H1 (cell line): ENCODE results near the gene SOHLH2. TPM values are rescaled to one million over a fixed set of nuclear protein-coding genes. Genes with fewer than 3 reads are reported as not detected.

Experiments used
- CTCF ChIA-PET: fragments of 300-600 bp; sonication (Branson Sonifier 250); formaldehyde crosslinking; loops from one replicate; lab custom pipeline; 2021; ENCODE audit not compliant: partially characterized antibody; lab: Charles Lee
- POLR2A ChIA-PET: fragments of 300-600 bp; sonication (Branson Sonifier 250); formaldehyde crosslinking; loops from one replicate; lab custom pipeline; 2021; ENCODE audit warnings: inconsistent platforms; ENCODE audit not compliant: partially characterized antibody; lab: Charles Lee
- DNase-seq, 2 experiments: peaks; one replicate each; pipeline versions ENCODE4 v3.0.0 to v3.0.0-alpha.2; 2010 to 2022; ENCODE audit warnings: low spot score in 2 of 2, low read depth in 1 of 2, mixed read lengths in 1 of 2
- FAIRE-seq: peaks from 2 replicates; lab custom pipeline; 2011; peaks lifted over from hg19 to GRCh38; lab: Jason Lieb, UNC
- H2AFZ ChIP-seq: 2 replicates; pipeline ENCODE4 v1.8.1; 2012; ENCODE audit warnings: low read length, inconsistent platforms
- H2AK5ac ChIP-seq: 2 replicates; pipeline ENCODE4 v1.6.1; 2013; ENCODE audit warnings: low read depth, low read length
- H2BK120ac ChIP-seq: replicated peaks from 2 replicates; pipeline ENCODE3; 2013; ENCODE audit warnings: low read depth, low read length, inconsistent platforms
- H2BK12ac ChIP-seq: 2 replicates; pipeline ENCODE4 v1.6.1; 2013; ENCODE audit warnings: low read depth, low read length
- H2BK15ac ChIP-seq: 2 replicates; pipeline ENCODE4 v1.6.1; 2013; ENCODE audit warnings: low read length
- H2BK20ac ChIP-seq: 2 replicates; pipeline ENCODE4 v1.6.1; 2013; ENCODE audit warnings: low read length
- H2BK5ac ChIP-seq: 2 replicates; pipeline ENCODE4 v1.6.1; 2013; ENCODE audit warnings: low read depth, low read length
- H3K14ac ChIP-seq: 2 replicates; pipeline ENCODE4 v1.6.1; 2013; ENCODE audit warnings: inconsistent platforms; ENCODE audit not compliant: insufficient read length
- H3K18ac ChIP-seq: 2 replicates; pipeline ENCODE4 v1.6.1; 2013; ENCODE audit warnings: low read length; ENCODE audit errors: extremely low read depth
- H3K23ac ChIP-seq: 2 replicates; pipeline ENCODE4 v1.6.1; 2013; ENCODE audit warnings: inconsistent platforms; ENCODE audit not compliant: insufficient read length
- H3K23me2 ChIP-seq: 2 replicates; pipeline ENCODE4 v1.6.1; 2013; ENCODE audit warnings: low read depth, low read length
- H3K27ac ChIP-seq: 2 replicates; pipeline ENCODE4 v1.6.1; 2011; ENCODE audit warnings: low read depth, low read length, inconsistent platforms
- H3K27me3 ChIP-seq, 4 experiments: replicated peaks in 1 of 4; 1 replicate in 1 of 4; 2 replicates in 3 of 4; pipeline versions ENCODE4 v1.6.1 to v1.8.1; 2011 to 2013; ENCODE audit warnings: low read length in 3 of 4, mild to moderate bottlenecking in 3 of 4, inconsistent platforms in 2 of 4, mixed read lengths in 2 of 4, moderate library complexity in 1 of 4; ENCODE audit not compliant: control insufficient read depth in 3 of 4, insufficient read depth in 3 of 4; ENCODE audit errors: extremely low read depth in 1 of 4
- H3K36me3 ChIP-seq, 4 experiments: 2 replicates each; pipeline versions ENCODE4 v1.6.1 to v1.8.1; 2011 to 2013; ENCODE audit warnings: mild to moderate bottlenecking in 4 of 4, low read length in 3 of 4, moderate library complexity in 2 of 4, control low read depth in 1 of 4, inconsistent platforms in 1 of 4; ENCODE audit not compliant: insufficient read depth in 4 of 4, control insufficient read depth in 2 of 4
- H3K4ac ChIP-seq: replicated peaks from 2 replicates; pipeline ENCODE3; 2013; ENCODE audit warnings: low read length, low read depth, mixed read lengths, inconsistent platforms; ENCODE audit not compliant: insufficient read length
- H3K4me1 ChIP-seq, 4 experiments: replicated peaks in 1 of 4; 1 replicate in 1 of 4; 2 replicates in 3 of 4; pipeline versions ENCODE4 v1.6.1 to v1.8.1; 2011 to 2013; ENCODE audit warnings: low read length in 3 of 4, inconsistent platforms in 2 of 4, mixed read lengths in 1 of 4; ENCODE audit not compliant: insufficient read depth in 4 of 4, control insufficient read depth in 3 of 4
- H3K4me2 ChIP-seq, 2 experiments: 2 replicates each; pipeline versions ENCODE4 v1.6.1 to v1.8.1; 2011 to 2013; ENCODE audit warnings: low read depth in 2 of 2, low read length in 2 of 2, control low read depth in 1 of 2, inconsistent platforms in 1 of 2, mild to moderate bottlenecking in 1 of 2; ENCODE audit not compliant: insufficient read depth in 1 of 2
- H3K4me3 ChIP-seq, 4 experiments: fragments of 200-600, 300-600 bp in 1 of 4; sonication (generic), shearing (Covaris generic), sonication (Bioruptor Twin) in 1 of 4; 2 replicates each; pipeline versions ENCODE4 v1.5.1 to v1.8.1; 2011 to 2016; ENCODE audit warnings: low read length in 4 of 4, low read depth in 3 of 4, control low read depth in 2 of 4, inconsistent platforms in 2 of 4, mild to moderate bottlenecking in 2 of 4, mixed read lengths in 1 of 4, moderate library complexity in 1 of 4; ENCODE audit not compliant: insufficient read depth in 2 of 4; ENCODE audit errors: extremely low read depth in 1 of 4
- H3K56ac ChIP-seq: replicated peaks from 2 replicates; pipeline ENCODE3; 2013; ENCODE audit warnings: low read depth, mild to moderate bottlenecking, mixed read lengths, low read length, inconsistent platforms; ENCODE audit not compliant: insufficient read length
- H3K79me1 ChIP-seq: 2 replicates; pipeline ENCODE4 v1.6.1; 2013; ENCODE audit warnings: low read depth, low read length, control low read depth
- H3K79me2 ChIP-seq, 2 experiments: 2 replicates each; pipeline versions ENCODE4 v1.6.1 to v1.8.1; 2012 to 2013; ENCODE audit warnings: low read length in 2 of 2, mild to moderate bottlenecking in 2 of 2, inconsistent platforms in 1 of 2; ENCODE audit not compliant: insufficient read depth in 2 of 2, control insufficient read depth in 1 of 2
- H3K9ac ChIP-seq, 4 experiments: replicated peaks in 1 of 4; 1 replicate in 1 of 4; 2 replicates in 3 of 4; pipeline versions ENCODE4 v1.6.1 to v1.8.1; 2011 to 2013; ENCODE audit warnings: low read depth in 3 of 4, low read length in 3 of 4, control low read depth in 2 of 4, mild to moderate bottlenecking in 2 of 4, moderate library complexity in 2 of 4, inconsistent platforms in 1 of 4; ENCODE audit errors: extremely low read depth in 1 of 4
- H3K9me3 ChIP-seq, 2 experiments: 2 replicates each; pipeline versions ENCODE4 v1.6.1 to v1.8.1; 2012 to 2013; ENCODE audit warnings: mild to moderate bottlenecking in 2 of 2, moderate library complexity in 2 of 2, control low read depth in 1 of 2, inconsistent platforms in 1 of 2, low read depth in 1 of 2, low read length in 1 of 2, mixed read lengths in 1 of 2; ENCODE audit not compliant: insufficient read depth in 2 of 2
- H4K20me1 ChIP-seq, 2 experiments: replicated peaks in 1 of 2; 2 replicates each; pipeline versions ENCODE3 to v1.8.1; 2011 to 2013; ENCODE audit warnings: inconsistent platforms in 2 of 2, low read length in 2 of 2, mild to moderate bottlenecking in 1 of 2; ENCODE audit not compliant: insufficient read depth in 2 of 2, control insufficient read depth in 1 of 2
- H4K5ac ChIP-seq: 2 replicates; pipeline ENCODE4 v1.6.1; 2013; ENCODE audit warnings: low read length, low read depth, mixed read lengths, inconsistent platforms; ENCODE audit not compliant: insufficient read length
- H4K8ac ChIP-seq: 2 replicates; pipeline ENCODE4 v1.8.0; 2013; ENCODE audit warnings: mild to moderate bottlenecking, moderate library complexity, low read length, inconsistent platforms; ENCODE audit not compliant: insufficient read depth; ENCODE audit errors: extremely low read depth
- H4K91ac ChIP-seq: replicated peaks from 2 replicates; pipeline ENCODE3; 2013; ENCODE audit warnings: low read length, mixed read lengths, inconsistent platforms; ENCODE audit not compliant: insufficient read length
- ASH2L ChIP-seq: fragments of 200-600, 300-600 bp; sonication (generic); IDR thresholded peaks from one replicate; pipeline ENCODE4 v1.7.1; 2017; ENCODE audit warnings: low read length
- CEBPB ChIP-seq: IDR thresholded peaks from 2 replicates; pipeline ENCODE4 v1.6.1; 2012; ENCODE audit warnings: low read depth, low read length
- CHD2 ChIP-seq: IDR thresholded peaks from 2 replicates; pipeline ENCODE4 v1.6.1; 2012; ENCODE audit warnings: low read length, improper control_type of control experiment
- HDAC6 ChIP-seq: IDR thresholded peaks from one replicate; pipeline ENCODE4 v1.7.1; 2012; ENCODE audit warnings: low read depth, mild to moderate bottlenecking, inconsistent platforms, low read length, moderate library complexity
- KDM4A ChIP-seq: IDR thresholded peaks from one replicate; pipeline ENCODE4 v1.7.1; 2012; ENCODE audit warnings: low read depth, mild to moderate bottlenecking, moderate library complexity, low read length, inconsistent platforms; ENCODE audit not compliant: severe bottlenecking
- NRF1 ChIP-seq: IDR thresholded peaks from 2 replicates; pipeline ENCODE4 v1.6.1; 2011; ENCODE audit warnings: mild to moderate bottlenecking, low read depth, low read length, improper control_type of control experiment
- POLR2A ChIP-seq, 2 experiments: IDR thresholded peaks; 1 replicate in 1 of 2; 2 replicates in 1 of 2; pipeline ENCODE4 v1.6.1; 2011; ENCODE audit warnings: low read depth in 2 of 2, low read length in 2 of 2, mild to moderate bottlenecking in 2 of 2; ENCODE audit errors: control extremely low read depth in 1 of 2
- POLR2AphosphoS5 ChIP-seq: IDR thresholded peaks from 2 replicates; pipeline ENCODE4 v1.6.1; 2011; ENCODE audit warnings: low read depth, low read length
- RBBP5 ChIP-seq: IDR thresholded peaks from 2 replicates; pipeline ENCODE4 v1.7.1; 2012; ENCODE audit warnings: low read depth, mild to moderate bottlenecking, inconsistent platforms, low read length, moderate library complexity, borderline replicate concordance
- SIN3A ChIP-seq, 2 experiments: IDR thresholded peaks in 1 of 2; conservative IDR thresholded peaks in 1 of 2; 2 replicates each; pipeline ENCODE4 v1.6.1; 2011 to 2012; ENCODE audit warnings: low read length in 2 of 2, improper control_type of control experiment in 1 of 2, low read depth in 1 of 2, mild to moderate bottlenecking in 1 of 2
- SIX5 ChIP-seq: IDR thresholded peaks from 2 replicates; pipeline ENCODE4 v1.6.1; 2011; ENCODE audit warnings: mild to moderate bottlenecking, low read depth, low read length
- SP4 ChIP-seq: IDR thresholded peaks from 2 replicates; pipeline ENCODE4 v1.6.1; 2012; ENCODE audit warnings: low read length, inconsistent platforms
- SRF ChIP-seq: IDR thresholded peaks from 2 replicates; pipeline ENCODE4 v1.6.1; 2011; ENCODE audit warnings: mild to moderate bottlenecking, low read depth, low read length, moderate library complexity
- SUZ12 ChIP-seq: fragments of 200-600 bp; sonication (generic); IDR thresholded peaks from 2 replicates; pipeline ENCODE4 v1.6.1; 2012; ENCODE audit warnings: mild to moderate bottlenecking, inconsistent platforms, low read length, moderate library complexity, mixed read lengths
- TBP ChIP-seq: IDR thresholded peaks from 2 replicates; pipeline ENCODE4 v1.6.1; 2011; ENCODE audit warnings: low read depth, low read length, improper control_type of control experiment
- WGBS, 2 experiments: shearing (Covaris generic) in 1 of 2; methylation state at CpG; one replicate each; pipeline versions ENCODE4 v1.1.6 to v1.1.7; 2013 to 2015; ENCODE audit warnings: low lambda C conversion rate in 2 of 2, mixed read lengths in 2 of 2, inconsistent platforms in 1 of 2, low coverage in 1 of 2, missing lambda C conversion rate in 1 of 2; ENCODE audit not compliant: insufficient replicate concordance in 2 of 2, insufficient coverage in 1 of 2, insufficient read length in 1 of 2; ENCODE audit errors: extremely low coverage in 1 of 2, missing lambda C conversion rate in 1 of 2; 5-methylcytosine and 5-hydroxymethylcytosine counted together
- polyA plus RNA-seq, 7 experiments: library from polyadenylated mRNA; depleted of rRNA in 3 of 7; stranded (reverse) in 5 of 7; unstranded in 2 of 7; fragments of >200 nt in 5 of 7; fragments of 200-250 nt in 2 of 7; gene quantifications; 1 replicate in 5 of 7; 2 replicates in 1 of 7; 4 replicates in 1 of 7; pipeline versions ENCODE4 v1.2.1 to v1.2.3, GENCODE V29; 2011 to 2013; ENCODE audit warnings: missing spikeins in 2 of 7, mixed read lengths in 2 of 7
- total RNA-seq: library from RNA; stranded (reverse); fragmentation: NEBNext Ultra II Directional; extraction: Animal tissue kit (Norgen Biotek cat#: 25700); gene quantifications from 2 replicates; pipeline ENCODE4 v1.2.1, GENCODE V29; 2021
- TF ChIP-seq, protein P1 (sequence below): IDR thresholded peaks from 2 replicates; pipeline ENCODE4 v1.6.1; 2012; ENCODE audit warnings: inconsistent platforms

SOHLH2 gene
- total and polyA plus RNA-seq, 2 of the 8 experiments (the other 6 are each of a cell fraction or from before 2014, with no cell fraction given) = 6.8 to 10.3 TPM

DNA sequence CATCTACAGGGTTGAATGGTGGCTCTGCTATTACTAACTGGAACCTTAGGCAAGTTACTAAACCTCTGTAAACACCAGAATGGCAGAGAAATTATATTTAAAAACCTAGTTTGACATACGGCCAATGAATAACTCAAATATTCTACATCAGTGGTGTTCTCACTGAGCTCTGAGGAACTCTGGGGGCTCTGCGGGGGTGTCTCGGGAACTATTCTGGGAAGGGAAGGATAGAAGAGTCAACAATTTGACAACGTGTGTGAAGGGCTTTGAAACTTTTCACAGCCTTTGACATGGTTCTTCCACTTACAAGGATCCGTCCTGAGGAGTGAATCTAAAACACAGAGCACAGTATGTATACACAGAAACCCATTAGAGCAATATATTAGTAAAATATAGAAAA lies 38.7 kb downstream of the SOHLH2 start:
- FAIRE-seq (no peak), DNase-seq (no peak)
- Histone ChIP-seq H3K9ac (no peak overlapping the region), H3K56ac (no peak overlapping the region), H2AFZ (no peak overlapping the region), H2BK20ac (no peak overlapping the region), H3K14ac (no peak overlapping the region), H4K20me1 (no peaks in the 10 kb centered on the region), H3K23me2 (no peaks in the 10 kb centered on the region), H3K9me3 (no peaks in the 10 kb centered on the region), H2BK5ac (no peak overlapping the region), H3K27ac (no peak overlapping the region), H3K4ac (no peak overlapping the region), H2BK12ac (no peak overlapping the region), H2AK5ac (no peak overlapping the region), H3K4me1 (peaks cover 0 to 4% (median 1%) of the 10 kb centered on the region in 4 experiments; a peak in 2 of 7 replicates), H3K79me2 (no peaks in the 10 kb centered on the region), H4K91ac (no peak overlapping the region), H3K23ac (no peak overlapping the region), H2BK120ac (no peak overlapping the region), H3K4me3 (no peak overlapping the region), H3K4me2 (no peak overlapping the region), H4K8ac (no peak overlapping the region), H3K36me3 (peaks cover 0 to 3% (median 0%) of the 10 kb centered on the region in 4 experiments; a peak in 1 of 8 replicates), H3K79me1 (no peaks in the 10 kb centered on the region), H4K5ac (no peak overlapping the region), H3K27me3 (no peaks in the 10 kb centered on the region), H3K18ac (no peak overlapping the region), H2BK15ac (no peak overlapping the region)
- WGBS, 2 experiments = 87% methylated on average over 5 of the region's 5 CpGs; no CpG with 5 or more reads in 1 of the 2 experiments
- POLR2A ChIA-PET = no interaction called here
- CTCF ChIA-PET = no interaction called here
- TF ChIP-seq POLR2AphosphoS5 (no peak), NRF1 (no peak), TBP (no peak), SP4 (no peak), SUZ12 (no peak), SIX5 (no peak), CHD2 (no peak), POLR2A (IDR thresholded peaks at IDR 0.05; ENCODE audit: control extremely low read depth in 1 of 2, low read depth in 2 of 2, low read length in 2 of 2) (no peak), CEBPB (no peak), SRF (no peak), HDAC6 (no peak), ASH2L (no peak), RBBP5 (no peak), KDM4A (no peak), SIN3A (conservative IDR thresholded peaks at IDR 0.05 in 1 of 2, IDR thresholded peaks at IDR 0.05 in 1 of 2; ENCODE audit: low read depth in 1 of 2, low read length in 2 of 2) (no peak)
- TF ChIP-seq, protein P1, sequence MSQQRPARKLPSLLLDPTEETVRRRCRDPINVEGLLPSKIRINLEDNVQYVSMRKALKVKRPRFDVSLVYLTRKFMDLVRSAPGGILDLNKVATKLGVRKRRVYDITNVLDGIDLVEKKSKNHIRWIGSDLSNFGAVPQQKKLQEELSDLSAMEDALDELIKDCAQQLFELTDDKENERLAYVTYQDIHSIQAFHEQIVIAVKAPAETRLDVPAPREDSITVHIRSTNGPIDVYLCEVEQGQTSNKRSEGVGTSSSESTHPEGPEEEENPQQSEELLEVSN = no peak
